ENCODE results near the gene STARD3.
"Not testable (repeated sequence)": the region's sequence is repeated elsewhere in the genome, so short reads cannot be mapped to it uniquely, and the experiment has no call there.

The STARD3 gene

GRCh38 chr17:39695089-39695474, 58.1 kb downstream of the STARD3 start:
- FAIRE-seq, result no peak

DNA sequence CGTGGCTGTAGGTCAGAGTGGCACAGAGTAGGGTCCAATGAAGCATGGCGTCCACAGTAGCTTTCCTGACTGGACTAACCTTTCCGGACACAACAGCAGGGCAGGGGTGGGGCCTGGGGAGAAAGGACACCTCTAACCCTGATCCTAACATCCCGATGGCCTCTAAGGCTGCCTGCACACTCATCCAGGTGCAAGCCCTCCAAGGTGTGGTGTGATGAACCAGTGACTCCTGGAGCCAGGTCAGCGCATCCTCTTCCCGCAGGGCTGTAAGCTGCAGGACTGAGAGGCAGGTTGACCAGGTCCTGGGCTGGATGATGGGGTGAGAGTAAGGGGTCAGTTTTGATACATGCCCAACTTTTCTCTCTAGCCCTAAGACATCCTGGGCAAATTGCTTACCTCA, 59.8 kb downstream of the STARD3 start:
- FAIRE-seq, result no peak

GRCh38 chr17:39697961-39698360, 61.0 kb downstream of the STARD3 start:
- FAIRE-seq, result no peak

DNA sequence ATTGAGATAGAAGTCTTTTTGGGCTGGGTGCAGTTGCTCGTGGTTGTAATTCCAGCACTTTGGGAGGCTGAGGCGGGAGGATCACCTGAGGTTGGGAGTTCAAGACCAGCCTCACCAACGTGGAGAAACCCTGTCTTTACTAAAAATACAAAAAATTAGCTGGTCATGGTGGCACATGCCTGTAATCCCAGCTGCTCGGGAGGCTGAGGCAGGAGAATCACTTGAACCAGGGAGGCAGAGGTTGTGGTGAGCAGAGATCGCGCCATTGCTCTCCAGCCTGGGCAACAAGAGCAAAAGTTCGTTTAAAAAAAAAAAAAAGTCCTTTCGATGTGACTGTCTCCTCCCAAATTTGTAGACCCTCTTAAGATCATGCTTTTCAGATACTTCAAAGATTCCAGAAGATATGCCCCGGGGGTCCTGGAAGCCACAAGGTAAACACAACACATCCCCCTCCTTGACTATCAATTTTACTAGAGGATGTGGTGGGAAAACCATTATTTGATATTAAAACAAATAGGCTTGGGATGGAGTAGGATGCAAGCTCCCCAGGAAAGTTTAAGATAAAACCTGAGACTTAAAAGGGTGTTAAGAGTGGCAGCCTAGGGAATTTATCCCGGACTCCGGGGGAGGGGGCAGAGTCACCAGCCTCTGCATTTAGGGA, 62.3 kb downstream of the STARD3 start:
- FAIRE-seq, result not testable (repeated sequence)

DNA sequence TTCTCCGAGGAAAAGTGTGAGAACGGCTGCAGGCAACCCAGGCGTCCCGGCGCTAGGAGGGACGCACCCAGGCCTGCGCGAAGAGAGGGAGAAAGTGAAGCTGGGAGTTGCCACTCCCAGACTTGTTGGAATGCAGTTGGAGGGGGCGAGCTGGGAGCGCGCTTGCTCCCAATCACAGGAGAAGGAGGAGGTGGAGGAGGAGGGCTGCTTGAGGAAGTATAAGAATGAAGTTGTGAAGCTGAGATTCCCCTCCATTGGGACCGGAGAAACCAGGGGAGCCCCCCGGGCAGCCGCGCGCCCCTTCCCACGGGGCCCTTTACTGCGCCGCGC, 62.8 kb downstream of the STARD3 start, which contains the start of gene ERBB2:
ERBB2 (plus strand) TSS at position 247 of the 330 bp plus-strand sequence. CDS start 175 bp downstream, outside the sequence.
- FAIRE-seq, result peak; percentile 48

GRCh38 chr17:39700148-39700987, 63.4 kb downstream of the STARD3 start:
- no peak for FAIRE-seq

DNA sequence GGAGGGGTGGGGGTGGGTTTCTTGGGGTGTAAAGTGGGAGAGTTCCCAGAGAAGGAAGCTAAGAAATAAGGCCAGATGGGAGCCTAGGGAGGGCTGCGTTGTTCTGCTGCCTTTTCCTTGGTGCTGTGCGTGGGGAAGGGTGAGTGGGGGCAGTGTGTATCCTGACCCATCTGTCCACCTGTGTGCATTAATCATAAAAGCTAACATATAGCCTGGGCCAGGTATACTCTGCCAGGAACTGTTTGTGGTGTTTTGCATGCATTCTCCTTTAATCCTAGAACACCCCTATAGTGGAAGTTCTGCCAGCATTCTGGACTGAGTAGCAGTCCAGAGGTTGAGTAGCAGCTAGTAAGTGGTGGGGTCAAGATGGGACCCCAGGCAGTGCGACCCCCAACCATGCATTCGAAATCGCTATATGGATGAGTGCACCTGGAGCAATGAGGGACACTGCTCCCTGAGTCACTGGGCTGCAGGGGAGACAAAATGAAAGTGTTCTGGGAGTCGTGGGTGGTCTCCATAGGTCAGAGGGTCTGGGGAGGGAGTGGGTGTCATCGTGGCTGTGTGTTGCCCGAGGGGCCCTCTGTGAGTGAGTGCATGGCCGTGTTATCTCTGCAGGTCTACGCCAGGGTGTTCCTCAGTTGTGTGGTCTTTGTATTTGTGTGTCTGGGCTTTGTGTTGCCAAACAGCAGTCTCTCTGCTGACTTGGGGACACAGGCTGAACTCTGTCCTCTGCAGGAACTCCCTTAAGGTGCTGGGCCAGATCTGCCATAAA, 64.3 kb downstream of the STARD3 start:
- FAIRE-seq, result no peak

DNA sequence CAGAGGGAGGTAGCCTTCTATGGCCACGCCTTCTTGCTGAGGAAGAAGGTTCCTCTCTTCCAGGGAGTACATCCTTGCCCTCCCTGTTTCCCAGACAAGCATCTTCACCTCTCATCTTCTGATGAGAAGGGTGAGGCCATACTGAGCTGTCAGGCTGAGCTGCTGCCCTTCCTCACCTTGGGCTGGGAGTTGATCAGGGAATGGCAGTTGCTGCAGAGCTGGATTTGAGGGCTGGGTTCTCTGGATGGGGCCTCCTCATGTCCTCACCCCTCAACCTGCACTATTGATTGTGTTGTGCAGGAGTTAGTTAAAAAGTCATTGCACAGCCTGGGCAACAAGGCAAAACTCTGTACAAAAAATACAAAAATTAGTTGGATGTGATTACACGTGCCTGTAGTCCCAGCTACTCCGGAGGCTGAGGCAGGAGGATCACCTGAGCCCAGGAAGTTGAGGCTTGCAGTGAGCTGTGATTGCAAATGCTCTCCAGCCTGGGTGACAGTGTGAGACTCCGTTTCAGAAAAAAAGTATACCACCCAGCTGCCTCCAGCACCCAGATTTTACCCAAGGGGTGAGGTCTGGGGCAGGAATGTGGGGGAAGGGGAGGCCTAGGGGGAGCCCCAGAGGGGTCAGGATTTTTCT, 65.0 kb downstream of the STARD3 start:
- FAIRE-seq, result no peak

DNA sequence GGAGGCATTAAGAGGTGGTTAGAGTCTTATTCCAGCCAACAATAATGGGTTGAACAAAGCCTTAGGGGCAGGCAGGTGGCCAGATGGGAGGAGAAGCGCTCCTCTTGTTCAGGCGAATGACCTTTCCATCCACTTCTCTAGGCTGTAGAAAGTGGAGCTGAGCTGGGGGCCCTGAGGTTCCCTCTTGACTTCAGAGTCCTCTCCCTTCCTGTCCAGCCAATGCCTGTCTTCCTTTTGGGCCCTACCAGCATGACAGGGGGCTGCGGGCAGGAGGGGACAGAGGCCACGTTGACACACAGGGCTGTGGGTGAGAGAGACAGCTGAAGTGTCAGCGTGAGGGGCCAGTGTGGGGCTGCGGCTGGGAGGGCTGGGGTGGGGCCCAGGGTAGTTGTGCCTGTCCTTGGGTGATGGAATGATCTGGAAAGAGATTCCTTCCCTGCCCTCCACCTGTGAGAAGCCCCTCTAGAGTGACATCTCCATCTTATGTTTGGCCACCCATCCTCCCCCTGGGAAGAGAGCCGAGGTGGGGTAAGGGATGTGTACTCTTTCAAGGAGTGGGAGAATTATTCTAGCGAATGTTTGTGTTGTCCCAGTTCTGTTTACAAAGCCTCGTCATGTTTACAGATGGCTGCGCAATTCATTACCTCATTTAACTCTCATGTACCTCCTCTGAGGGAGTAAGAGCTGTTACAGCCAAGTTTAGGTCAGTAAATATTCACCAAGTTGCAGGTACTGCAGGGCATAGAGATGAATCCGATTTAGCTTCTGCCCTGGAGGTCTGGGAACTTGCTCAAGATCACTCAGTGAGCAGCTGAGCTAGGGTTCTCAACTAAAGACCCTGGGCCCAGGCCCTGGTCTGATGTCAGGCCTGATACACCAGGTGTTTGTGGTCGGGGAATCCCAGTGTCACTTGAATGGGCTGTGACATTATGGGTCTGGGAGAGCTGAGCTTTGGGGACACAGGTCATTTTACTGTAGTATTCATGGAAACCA, 66.3 kb downstream of the STARD3 start:
- FAIRE-seq, result no peak

DNA sequence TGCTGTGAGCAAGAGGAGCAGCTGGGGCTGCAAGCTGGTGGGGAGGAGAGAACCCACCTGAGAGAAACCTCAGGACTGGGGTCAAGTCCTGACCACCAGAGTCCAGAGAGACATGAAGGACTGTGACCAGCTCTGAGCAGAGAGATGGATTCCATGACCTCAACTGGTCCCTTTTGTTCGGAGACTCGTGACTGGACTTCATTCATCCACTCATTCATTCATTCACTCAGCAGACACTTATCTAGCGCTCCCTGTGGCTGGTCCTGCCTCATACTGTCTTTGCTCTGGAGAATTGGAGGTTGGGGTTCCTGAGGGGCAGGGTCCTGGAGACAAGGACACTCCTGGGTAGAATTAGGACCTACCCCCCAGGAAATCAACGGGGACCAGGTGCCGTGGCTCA, 67.0 kb downstream of the STARD3 start:
- no peak for FAIRE-seq

DNA sequence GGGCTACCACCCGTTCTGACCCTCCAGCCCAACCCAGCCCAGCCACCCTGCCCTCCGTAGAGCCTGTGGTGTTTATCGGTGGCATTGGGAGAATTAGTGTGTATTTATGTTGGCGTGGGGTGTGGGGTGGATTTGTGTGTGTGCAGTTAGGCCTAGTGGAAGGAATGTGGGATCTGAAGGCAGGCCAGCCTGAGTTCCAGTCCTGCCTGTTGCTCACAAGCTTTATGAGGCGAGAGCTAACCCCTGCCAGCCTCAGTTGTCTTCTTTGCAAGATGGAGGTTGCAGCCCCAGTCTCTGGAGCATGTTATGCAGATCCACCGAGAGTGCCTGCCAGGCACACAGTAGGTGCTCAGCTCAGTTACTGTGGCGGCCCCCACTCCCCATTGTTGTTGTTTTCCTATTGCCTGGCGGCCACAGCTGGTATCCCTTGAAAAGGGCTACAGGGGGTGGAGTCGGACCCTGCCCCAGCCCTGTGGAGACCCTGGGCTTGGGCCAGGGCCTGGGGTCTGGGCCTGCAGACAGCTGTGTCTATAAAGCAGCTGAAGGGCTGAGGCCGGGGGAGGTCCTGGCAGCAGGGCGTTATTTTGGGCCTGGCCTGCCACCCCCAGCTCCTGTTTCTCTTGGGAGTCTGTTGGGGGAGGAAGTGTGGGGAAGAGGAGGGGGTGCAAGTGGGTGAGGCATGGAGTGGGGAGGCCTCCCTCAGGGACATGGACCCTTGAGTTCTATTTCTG, 68.0 kb downstream of the STARD3 start:
- no peak for FAIRE-seq

DNA sequence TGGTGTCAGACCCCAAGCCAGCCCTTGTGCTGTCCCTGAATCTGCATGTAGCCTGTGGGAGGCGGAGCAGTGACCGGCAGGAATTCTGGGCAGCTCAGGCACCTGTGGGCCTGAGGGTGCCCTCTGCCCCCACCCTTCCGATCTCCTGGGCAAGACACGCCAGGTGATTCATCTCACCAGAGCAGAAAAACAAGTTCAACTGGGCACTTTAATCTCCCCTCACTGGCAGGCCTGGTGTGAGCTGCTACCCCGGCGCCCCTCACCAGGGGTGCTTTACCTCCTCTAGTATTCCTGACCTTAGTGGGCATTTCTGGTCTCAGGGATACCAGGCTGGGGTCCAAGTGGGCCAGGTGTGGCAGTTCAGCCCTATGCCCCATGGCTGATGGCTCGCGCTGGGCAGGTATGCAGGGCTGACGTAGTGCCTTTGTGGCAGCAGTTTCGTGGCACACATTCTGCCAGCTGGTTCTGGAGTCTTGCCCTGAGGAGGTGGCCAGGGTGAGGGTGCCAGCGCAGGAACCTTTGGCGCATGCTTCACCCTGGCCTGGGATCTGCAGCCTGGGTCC, 68.9 kb downstream of the STARD3 start:
- FAIRE-seq, result no peak

DNA sequence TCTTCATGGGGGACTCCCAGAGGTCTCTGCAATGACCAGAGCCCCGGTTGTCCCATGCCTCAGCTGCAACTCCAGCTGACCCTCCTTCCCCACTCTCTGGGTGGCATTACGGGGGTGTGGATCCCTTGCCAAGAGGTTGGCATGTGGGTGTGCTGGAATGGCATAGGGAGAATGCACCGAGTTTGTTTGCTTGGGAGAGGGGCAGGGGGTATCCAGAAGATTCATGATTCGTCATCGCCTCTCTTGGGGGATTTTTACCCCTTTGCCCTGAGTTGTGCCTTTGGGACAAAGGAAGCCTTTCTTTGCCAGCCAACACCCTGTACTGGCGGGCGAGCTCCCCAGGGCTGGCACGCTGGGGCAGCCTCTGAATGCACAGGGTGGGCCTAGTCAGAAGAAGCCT, 69.4 kb downstream of the STARD3 start:
- no peak for FAIRE-seq

DNA sequence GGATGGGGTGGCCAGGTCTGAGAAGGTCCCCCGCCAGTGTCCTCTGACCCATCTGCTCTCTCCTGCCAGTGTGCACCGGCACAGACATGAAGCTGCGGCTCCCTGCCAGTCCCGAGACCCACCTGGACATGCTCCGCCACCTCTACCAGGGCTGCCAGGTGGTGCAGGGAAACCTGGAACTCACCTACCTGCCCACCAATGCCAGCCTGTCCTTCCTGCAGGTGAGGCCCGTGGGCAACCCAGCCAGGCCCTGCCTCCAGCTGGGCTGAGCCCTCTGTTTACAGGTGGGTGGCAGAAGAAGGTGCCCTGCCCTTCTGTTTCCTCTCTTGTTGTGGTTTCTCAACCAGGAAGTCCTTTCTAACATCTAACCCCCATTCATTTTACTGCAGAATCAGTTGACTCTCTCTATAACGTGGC, 70.0 kb downstream of the STARD3 start:
- no peak for FAIRE-seq

DNA sequence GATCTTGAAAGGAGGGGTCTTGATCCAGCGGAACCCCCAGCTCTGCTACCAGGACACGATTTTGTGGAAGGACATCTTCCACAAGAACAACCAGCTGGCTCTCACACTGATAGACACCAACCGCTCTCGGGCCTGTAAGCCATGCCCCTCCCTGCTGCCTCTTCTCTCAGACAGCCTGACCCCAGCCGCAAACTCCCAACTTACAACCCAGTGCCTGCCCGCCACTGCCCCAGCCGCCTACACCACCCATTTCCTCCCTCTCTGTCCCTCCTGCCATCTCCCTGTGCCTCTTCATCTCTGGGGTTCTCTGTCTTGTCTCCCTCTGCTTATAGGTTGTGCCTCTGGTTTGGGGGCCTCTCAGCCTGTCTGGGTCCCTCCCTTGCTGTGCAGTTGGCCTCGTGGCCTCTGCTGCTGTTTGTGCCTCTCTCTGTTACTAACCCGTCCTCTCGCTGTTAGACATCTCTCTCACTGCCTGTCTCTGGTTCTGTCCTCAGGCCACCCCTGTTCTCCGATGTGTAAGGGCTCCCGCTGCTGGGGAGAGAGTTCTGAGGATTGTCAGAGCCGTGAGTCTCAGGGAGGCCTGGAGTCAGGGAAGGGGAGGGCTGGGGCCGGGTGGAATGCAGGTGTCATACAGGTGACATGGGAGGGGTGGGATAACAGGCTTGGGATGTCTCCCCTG, 72.5 kb downstream of the STARD3 start:
- FAIRE-seq, result no peak

GRCh38 chr17:39709998-39710964, 73.3 kb downstream of the STARD3 start:
- no peak for FAIRE-seq

DNA sequence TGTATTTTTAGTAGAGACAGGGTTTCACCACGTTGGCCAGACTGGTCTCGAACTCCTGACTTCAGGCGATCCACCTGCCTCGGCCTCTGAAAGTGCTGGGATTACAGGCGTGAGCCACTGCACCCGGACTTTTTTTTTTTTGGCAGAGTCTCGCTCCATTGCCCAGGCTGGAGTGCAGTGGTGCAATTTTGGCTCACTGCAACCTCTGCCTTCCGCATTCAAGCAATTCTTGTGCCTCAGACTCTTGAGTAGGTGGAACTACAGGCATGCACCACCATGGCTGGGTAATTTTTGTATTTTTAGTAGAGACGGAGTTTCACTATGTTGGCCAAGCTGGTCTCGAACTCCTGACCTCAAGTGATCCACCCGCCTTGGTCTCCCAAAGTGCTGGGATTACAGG, 74.1 kb downstream of the STARD3 start:
- FAIRE-seq, result not testable (repeated sequence)

GRCh38 chr17:39711851-39712250, 74.9 kb downstream of the STARD3 start:
- no peak for FAIRE-seq

Data from endometrium (tissue), 2 donors.